H1 (cell line): ENCODE results near the gene CYP27C1. TPM values are rescaled to one million over a fixed set of nuclear protein-coding genes. Genes with fewer than 3 reads are reported as not detected.

Experiments
- CHD2 ChIP-seq: IDR thresholded peaks from 2 replicates; pipeline ENCODE4 v1.6.1; 2012; ENCODE audit warnings: low read length, improper control_type of control experiment
- CHD7 ChIP-seq: fragments of 300-600 bp; sonication (generic); IDR thresholded peaks from 2 replicates; pipeline ENCODE4 v1.7.1; 2012; ENCODE audit warnings: low read length, moderate library complexity, mild to moderate bottlenecking, inconsistent platforms; ENCODE audit not compliant: insufficient replicate concordance
- NANOG ChIP-seq: IDR thresholded peaks from 2 replicates; pipeline ENCODE4 v1.6.1; 2011; ENCODE audit warnings: low read length, low read depth, mild to moderate bottlenecking, inconsistent platforms; ENCODE audit not compliant: insufficient read depth, poor library complexity, severe bottlenecking
- SIN3A ChIP-seq, 2 experiments: IDR thresholded peaks in 1 of 2; conservative IDR thresholded peaks in 1 of 2; 2 replicates each; pipeline ENCODE4 v1.6.1; 2011 to 2012; ENCODE audit warnings: low read length in 2 of 2, improper control_type of control experiment in 1 of 2, low read depth in 1 of 2, mild to moderate bottlenecking in 1 of 2
- SP1 ChIP-seq: IDR thresholded peaks from 2 replicates; pipeline ENCODE4 v1.6.1; 2011; ENCODE audit warnings: low read depth, low read length
- TEAD4 ChIP-seq: IDR thresholded peaks from 2 replicates; pipeline ENCODE4 v1.6.1; 2012; ENCODE audit warnings: low read depth, low read length, inconsistent platforms, mixed read lengths
- USF2 ChIP-seq: IDR thresholded peaks from 2 replicates; pipeline ENCODE4 v1.6.1; 2011; ENCODE audit warnings: low read length, improper control_type of control experiment
- polyA plus RNA-seq, 7 experiments: library from polyadenylated mRNA; depleted of rRNA in 3 of 7; stranded (reverse) in 5 of 7; unstranded in 2 of 7; fragments of >200 nt in 5 of 7; fragments of 200-250 nt in 2 of 7; gene quantifications; 1 replicate in 5 of 7; 2 replicates in 1 of 7; 4 replicates in 1 of 7; pipeline versions ENCODE4 v1.2.1 to v1.2.3, GENCODE V29; 2011 to 2013; ENCODE audit warnings: missing spikeins in 2 of 7, mixed read lengths in 2 of 7
- total RNA-seq: library from RNA; stranded (reverse); fragmentation: NEBNext Ultra II Directional; extraction: Animal tissue kit (Norgen Biotek cat#: 25700); gene quantifications from 2 replicates; pipeline ENCODE4 v1.2.1, GENCODE V29; 2021

Gene CYP27C1
- total and polyA plus RNA-seq, 2 of the 8 experiments (the other 6 are each of a cell fraction or from before 2014, with no cell fraction given), result 1.3 to 3.2 TPM

DNA sequence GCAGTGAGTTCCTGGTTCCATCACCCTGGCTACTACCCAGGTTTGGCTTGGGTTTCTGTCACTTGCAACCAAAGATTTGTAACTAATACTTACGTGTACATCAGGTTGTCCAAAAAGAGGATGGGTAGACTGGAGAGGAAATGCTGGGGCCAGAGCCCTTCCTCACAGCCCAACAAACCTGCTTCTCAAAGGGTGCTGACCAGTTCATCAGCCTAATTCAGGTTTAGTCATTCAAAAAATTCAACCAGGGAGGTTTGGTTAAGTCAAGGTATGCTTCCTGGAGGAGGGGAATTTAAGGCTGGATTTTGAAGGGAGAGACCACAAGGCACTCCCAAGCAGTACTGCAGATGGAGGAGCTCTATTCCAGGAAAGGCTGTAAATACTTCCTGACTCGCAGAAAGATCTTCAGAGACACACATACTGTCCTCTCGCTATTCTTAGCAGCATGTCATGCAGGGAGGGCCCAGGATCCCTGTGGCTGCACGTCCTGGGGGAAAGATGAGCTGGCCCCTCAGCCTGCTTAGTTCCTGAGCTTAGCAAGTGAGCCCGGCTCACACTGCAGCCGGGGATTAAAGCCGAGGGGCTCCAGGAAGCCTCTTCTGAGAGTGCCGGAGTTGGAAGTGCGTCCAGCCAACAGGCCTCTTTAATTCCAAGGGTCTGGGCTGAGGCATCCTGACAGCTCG is 73.1 kb downstream of the CYP27C1 start (continued):
- no peak for TF ChIP-seq CHD7
- no peak for TF ChIP-seq TEAD4
- TF ChIP-seq SP1, result no peak
- no peak for TF ChIP-seq NANOG
- no peak for TF ChIP-seq SIN3A (conservative IDR thresholded peaks at IDR 0.05 in 1 of 2, IDR thresholded peaks at IDR 0.05 in 1 of 2; ENCODE audit: low read depth in 1 of 2, low read length in 2 of 2)
- TF ChIP-seq USF2, result no peak
- no peak for TF ChIP-seq CHD2
